ENCODE results near the gene SEMA4B.

Gene SEMA4B

GRCh38 chr15:90211009-90211408, 9.9 kb downstream of the SEMA4B start:
- TF ChIP-seq CTCF (conservative IDR thresholded peaks at IDR 0.05; ENCODE audit: low read depth, low read length), result no peak
- H4K20me1 ChIP-seq (ENCODE audit: insufficient read depth), result no peaks in the 10 kb centered on the region
- peaks cover 11% of the 10 kb centered on the region for H3K4me1 ChIP-seq (ENCODE audit: low read depth, poor library complexity, severe bottlenecking)
- no peaks in the 10 kb centered on the region for H3K36me3 ChIP-seq (ENCODE audit: insufficient read depth)
- H3K9ac ChIP-seq, result no peak overlapping the region
- H3K4me2 ChIP-seq, result no peak overlapping the region
- H3K27ac ChIP-seq, result no peak overlapping the region
- H3K79me2 ChIP-seq (ENCODE audit: insufficient read depth, low read depth), result no peaks in the 10 kb centered on the region
- no peak overlapping the region for H2AFZ ChIP-seq (ENCODE audit: low read depth)
- H3K4me3 ChIP-seq (IDR thresholded peaks at IDR 0.05; ENCODE audit: insufficient read depth, low read depth, low read length), result no peak overlapping the region
- no peaks in the 10 kb centered on the region for H3K27me3 ChIP-seq (ENCODE audit: insufficient read depth, low read depth)

GRCh38 chr15:90211440-90212143, 10.5 kb downstream of the SEMA4B start:
- H4K20me1 ChIP-seq (ENCODE audit: insufficient read depth), result no peaks in the 10 kb centered on the region
- no peak overlapping the region for H3K4me2 ChIP-seq
- no peak overlapping the region for H3K9ac ChIP-seq
- peaks cover 15% of the 10 kb centered on the region for H3K4me1 ChIP-seq (ENCODE audit: low read depth, poor library complexity, severe bottlenecking)
- H3K79me2 ChIP-seq (ENCODE audit: insufficient read depth, low read depth), result no peaks in the 10 kb centered on the region
- no peaks in the 10 kb centered on the region for H3K27me3 ChIP-seq (ENCODE audit: insufficient read depth, low read depth)
- no peak overlapping the region for H3K27ac ChIP-seq
- no peaks in the 10 kb centered on the region for H3K36me3 ChIP-seq (ENCODE audit: insufficient read depth)
- no peak overlapping the region for H2AFZ ChIP-seq (ENCODE audit: low read depth)
- no peak overlapping the region for H3K4me3 ChIP-seq (IDR thresholded peaks at IDR 0.05; ENCODE audit: insufficient read depth, low read depth, low read length)
- TF ChIP-seq CTCF (conservative IDR thresholded peaks at IDR 0.05; ENCODE audit: low read depth, low read length), result no peak

GRCh38 chr15:90212221-90213098, 11.3 kb downstream of the SEMA4B start:
- Histone ChIP-seq H3K9ac (no peak overlapping the region), H2AFZ (ENCODE audit: low read depth) (no peak overlapping the region), H3K4me2 (no peak overlapping the region), H3K27ac (no peak overlapping the region), H3K4me3 (IDR thresholded peaks at IDR 0.05; ENCODE audit: insufficient read depth, low read depth, low read length) (no peak overlapping the region), H3K36me3 (ENCODE audit: insufficient read depth) (no peaks in the 10 kb centered on the region), H4K20me1 (ENCODE audit: insufficient read depth) (no peaks in the 10 kb centered on the region), H3K4me1 (ENCODE audit: low read depth, poor library complexity, severe bottlenecking) (peaks cover 12% of the 10 kb centered on the region), H3K79me2 (ENCODE audit: insufficient read depth, low read depth) (no peaks in the 10 kb centered on the region), H3K27me3 (ENCODE audit: insufficient read depth, low read depth) (no peaks in the 10 kb centered on the region)
- no peak for TF ChIP-seq CTCF (conservative IDR thresholded peaks at IDR 0.05; ENCODE audit: low read depth, low read length)

- no peaks in the 10 kb centered on the region for H4K20me1 ChIP-seq (ENCODE audit: insufficient read depth)
- peaks cover 7% of the 10 kb centered on the region for H3K4me1 ChIP-seq (ENCODE audit: low read depth, poor library complexity, severe bottlenecking)
- H3K79me2 ChIP-seq (ENCODE audit: insufficient read depth, low read depth), result no peaks in the 10 kb centered on the region
- H3K4me2 ChIP-seq, result no peak overlapping the region
- no peaks in the 10 kb centered on the region for H3K27me3 ChIP-seq (ENCODE audit: insufficient read depth, low read depth)
- H3K27ac ChIP-seq, result no peak overlapping the region
- H3K4me3 ChIP-seq (IDR thresholded peaks at IDR 0.05; ENCODE audit: insufficient read depth, low read depth, low read length), result no peak overlapping the region
- H3K36me3 ChIP-seq (ENCODE audit: insufficient read depth), result no peaks in the 10 kb centered on the region
- TF ChIP-seq CTCF (conservative IDR thresholded peaks at IDR 0.05; ENCODE audit: low read depth, low read length), result no peak
- H3K9ac ChIP-seq, result no peak overlapping the region
- H2AFZ ChIP-seq (ENCODE audit: low read depth), result no peak overlapping the region
Measured at GRCh38 chr15:90213122-90213817, 12.1 kb downstream of the SEMA4B start.

Data from KMS-11 (cell line).